Astrocyte (in vitro differentiated cells and primary cell): ENCODE data around the gene NFATC1.

Experiments
- EZH2 ChIP-seq: IDR thresholded peaks from 2 replicates; pipeline ENCODE4 v1.6.1; 2012; ENCODE audit warnings: mild to moderate bottlenecking, low read length, inconsistent platforms; ENCODE audit not compliant: insufficient read depth
- TF ChIP-seq, protein P1 (sequence below): IDR thresholded peaks from 2 replicates; pipeline ENCODE4 v1.5.1; 2011; ENCODE audit warnings: low read depth, mild to moderate bottlenecking, inconsistent platforms, low read length, moderate library complexity; ENCODE audit not compliant: insufficient read depth

- TF ChIP-seq EZH2, result no peak
- TF ChIP-seq, protein P1, sequence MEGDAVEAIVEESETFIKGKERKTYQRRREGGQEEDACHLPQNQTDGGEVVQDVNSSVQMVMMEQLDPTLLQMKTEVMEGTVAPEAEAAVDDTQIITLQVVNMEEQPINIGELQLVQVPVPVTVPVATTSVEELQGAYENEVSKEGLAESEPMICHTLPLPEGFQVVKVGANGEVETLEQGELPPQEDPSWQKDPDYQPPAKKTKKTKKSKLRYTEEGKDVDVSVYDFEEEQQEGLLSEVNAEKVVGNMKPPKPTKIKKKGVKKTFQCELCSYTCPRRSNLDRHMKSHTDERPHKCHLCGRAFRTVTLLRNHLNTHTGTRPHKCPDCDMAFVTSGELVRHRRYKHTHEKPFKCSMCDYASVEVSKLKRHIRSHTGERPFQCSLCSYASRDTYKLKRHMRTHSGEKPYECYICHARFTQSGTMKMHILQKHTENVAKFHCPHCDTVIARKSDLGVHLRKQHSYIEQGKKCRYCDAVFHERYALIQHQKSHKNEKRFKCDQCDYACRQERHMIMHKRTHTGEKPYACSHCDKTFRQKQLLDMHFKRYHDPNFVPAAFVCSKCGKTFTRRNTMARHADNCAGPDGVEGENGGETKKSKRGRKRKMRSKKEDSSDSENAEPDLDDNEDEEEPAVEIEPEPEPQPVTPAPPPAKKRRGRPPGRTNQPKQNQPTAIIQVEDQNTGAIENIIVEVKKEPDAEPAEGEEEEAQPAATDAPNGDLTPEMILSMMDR, result no peak
Measured at GRCh38 chr18:79445696-79446561, 50.2 kb downstream of the NFATC1 start.
